HG03354 (cell line): ENCODE results near the gene REEP3.

Source experiments
- ATAC-seq: cut with Tn5 transposase; IDR thresholded peaks from one replicate; pipeline ENCODE4 v1.9.1; 2021; ENCODE audit warnings: mild to moderate bottlenecking; ENCODE audit not compliant: unreplicated experiment, poor library complexity, severe bottlenecking

Gene REEP3

DNA sequence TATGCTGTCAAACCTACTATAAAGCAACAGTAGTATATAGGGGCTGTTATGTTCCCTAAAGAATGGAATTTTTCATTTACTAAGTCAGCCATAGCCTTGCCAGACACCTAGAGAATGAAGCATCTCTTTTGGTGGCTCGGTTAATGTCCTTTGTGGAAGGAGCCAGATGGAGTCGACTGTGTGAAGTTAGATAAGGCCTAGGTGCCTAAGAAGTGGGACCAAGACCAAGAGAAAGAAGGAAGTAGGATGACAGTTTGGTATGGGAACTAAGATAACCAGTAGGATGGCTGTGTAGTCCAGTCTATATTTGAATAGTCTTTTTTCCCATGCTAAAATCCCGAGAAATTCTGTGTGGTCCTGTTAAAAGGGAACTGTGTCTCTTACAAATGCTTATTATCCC is 62.2 kb downstream of the REEP3 start:
- no peak for ATAC-seq

DNA sequence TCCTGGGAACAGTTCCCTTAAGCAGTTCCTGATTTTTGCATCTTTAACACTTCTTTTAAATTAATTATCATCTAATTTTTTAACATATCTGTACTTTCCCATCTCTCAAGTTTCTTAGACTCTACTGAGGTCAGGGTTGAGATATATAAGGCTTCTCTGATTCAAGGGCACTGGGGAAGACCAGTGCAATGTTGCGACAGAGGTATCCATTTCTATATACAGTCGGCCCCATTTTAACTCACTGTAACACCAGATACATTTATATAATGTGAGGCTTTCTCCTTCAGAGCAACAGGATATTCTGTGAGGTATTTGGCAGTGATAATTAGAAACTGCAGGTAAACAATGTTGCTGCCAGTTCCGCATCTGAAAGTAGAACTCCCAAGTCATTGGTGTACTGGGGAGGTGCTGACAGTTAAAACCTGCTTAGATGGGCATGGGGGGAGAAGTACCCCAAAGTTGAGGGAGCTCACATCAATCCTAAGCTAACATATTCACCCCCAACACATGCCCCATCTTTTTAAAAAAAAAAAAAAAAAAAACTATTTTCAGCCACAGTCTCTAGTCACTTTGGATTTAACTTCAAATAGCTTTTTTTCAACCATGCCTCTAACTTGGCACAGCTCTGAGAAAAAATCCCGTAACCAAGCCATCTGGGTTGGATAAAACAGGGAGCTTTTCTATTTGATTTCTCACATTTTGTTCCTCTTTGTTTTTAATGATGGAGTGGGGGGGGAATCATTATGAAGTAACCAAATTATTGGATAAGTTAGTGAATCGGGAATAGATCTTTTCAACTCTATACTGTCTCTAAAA is 62.9 kb downstream of the REEP3 start:
- no peak for ATAC-seq

DNA sequence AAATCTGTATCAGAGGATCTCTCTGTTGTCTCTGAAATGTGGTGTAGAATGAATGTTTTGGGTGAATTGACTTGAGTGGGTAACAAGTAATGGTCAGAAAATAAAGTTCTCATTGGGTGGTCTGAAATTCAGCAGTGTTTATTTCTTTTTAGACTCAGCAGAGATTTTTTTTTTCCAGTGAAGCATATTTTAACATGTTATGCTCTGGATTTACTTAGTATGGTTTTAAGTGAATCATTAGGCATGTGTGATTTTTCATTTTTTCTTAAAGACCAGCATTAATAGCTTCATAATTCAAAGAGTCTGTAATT is 63.5 kb downstream of the REEP3 start:
- no peak for ATAC-seq

- ATAC-seq: no peak
Measured at GRCh38 chr10:63585041-63585440, 63.8 kb downstream of the REEP3 start.

DNA sequence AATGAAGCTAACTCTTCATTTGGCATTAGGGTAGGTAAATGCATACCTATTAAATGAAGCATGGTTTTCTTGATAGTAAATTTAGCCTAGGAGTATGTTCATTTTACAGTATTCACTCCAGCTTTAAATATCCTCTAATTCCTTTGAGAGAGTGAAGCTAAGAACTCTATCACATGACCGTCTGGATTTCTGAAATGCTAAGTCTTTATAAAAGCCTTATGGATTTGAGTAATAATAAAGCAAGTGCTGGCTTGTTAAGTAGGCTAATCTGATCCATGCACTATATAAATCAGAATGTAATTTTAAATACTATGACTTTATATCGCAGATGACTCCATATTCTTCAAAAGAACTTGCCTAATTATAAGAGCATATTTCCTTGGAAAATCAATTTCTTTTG is 64.8 kb downstream of the REEP3 start:
- ATAC-seq: no peak

- no peak for ATAC-seq
Measured at GRCh38 chr10:63587191-63587590, 66.0 kb downstream of the REEP3 start.

DNA sequence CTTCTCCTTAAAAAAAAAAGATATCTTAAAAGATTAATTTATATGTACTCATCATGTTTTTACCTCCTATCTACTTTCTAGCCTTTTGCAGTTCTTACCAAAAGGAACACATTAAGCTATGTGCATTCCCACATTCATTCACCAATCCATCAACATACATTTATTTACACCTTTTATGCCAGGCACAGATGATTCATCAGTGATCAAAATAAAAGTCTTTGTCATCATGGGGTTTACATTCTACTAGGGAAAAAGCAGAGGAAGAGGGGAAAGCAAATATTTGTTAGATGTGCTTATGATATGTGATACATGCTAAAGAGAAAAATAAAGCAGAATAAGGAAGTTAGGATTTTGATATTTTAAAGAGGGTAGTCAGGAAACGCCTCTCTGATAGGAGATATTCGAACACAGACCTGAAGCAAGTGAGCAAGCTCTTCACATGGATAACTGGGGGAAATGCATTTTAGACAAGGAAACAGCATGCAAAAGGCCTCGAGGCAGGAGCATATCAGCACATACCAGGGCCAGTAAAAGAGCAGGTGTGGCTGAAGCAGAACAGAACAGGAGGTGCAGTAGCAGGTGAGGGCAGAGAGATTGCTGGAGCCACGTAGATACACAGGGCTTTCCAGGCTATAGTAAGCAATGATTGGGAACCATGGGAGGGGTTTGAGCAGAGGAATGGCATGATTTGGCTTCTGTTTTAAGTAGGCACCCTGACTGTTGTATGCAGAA is 67.4 kb downstream of the REEP3 start:
- ATAC-seq: no peak

DNA sequence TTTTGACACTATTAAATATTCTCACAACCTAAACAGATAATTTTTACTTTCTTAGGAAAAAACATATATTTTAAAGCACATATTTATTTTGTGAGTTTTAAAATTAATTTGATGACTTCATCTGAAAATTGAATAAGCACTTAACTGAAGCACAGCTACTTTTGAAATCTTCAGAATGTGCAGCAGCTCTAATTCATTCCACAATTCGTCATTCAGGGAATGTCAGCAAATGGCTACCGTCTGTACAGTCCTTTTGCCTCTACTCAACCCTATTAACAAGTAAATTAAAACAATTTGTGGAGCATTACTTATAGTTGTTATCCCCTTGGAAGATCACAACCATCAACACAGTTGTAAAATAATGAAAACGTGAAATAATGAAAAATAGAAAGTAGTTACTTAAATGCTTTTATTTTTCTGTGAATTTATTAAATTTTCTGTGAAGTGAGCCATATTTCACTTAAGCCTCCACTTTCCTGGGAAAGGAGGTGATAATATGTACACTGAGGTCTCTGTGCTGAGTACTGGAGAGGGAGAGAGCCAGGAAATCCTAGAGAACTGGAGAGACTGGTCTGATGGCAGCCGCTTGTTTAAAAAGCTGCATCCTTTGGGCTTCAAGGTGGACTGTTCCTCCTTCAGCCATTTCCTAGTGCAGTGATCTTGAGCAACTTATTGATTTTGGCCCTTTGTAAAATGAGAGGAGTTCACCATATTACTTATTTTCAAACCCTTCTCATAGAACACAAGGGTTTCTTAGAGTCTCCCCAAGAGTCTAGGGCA is 70.6 kb downstream of the REEP3 start:
- ATAC-seq: no peak

DNA sequence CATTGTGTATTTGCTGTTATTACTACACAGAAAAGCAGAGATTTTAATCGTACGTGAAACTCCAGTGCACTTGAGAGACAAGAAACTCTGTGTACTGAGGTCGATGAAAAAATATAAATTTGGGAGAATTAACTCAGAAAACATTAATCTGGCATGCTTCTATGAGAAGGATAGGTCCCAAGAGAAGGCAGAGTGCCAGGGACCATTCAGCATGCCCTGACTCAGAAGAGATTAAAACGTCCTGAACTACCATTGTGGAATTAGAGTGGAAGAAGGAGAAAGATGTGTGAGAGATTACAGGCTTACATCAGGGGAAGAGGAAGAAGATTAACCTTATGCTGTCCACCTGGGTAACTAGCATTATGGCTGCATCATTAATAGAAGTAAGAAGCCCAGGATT is 72.4 kb downstream of the REEP3 start:
- ATAC-seq: no peak

GRCh38 chr10:63595072-63595471 is 73.9 kb downstream of the REEP3 start:
- no peak for ATAC-seq

DNA sequence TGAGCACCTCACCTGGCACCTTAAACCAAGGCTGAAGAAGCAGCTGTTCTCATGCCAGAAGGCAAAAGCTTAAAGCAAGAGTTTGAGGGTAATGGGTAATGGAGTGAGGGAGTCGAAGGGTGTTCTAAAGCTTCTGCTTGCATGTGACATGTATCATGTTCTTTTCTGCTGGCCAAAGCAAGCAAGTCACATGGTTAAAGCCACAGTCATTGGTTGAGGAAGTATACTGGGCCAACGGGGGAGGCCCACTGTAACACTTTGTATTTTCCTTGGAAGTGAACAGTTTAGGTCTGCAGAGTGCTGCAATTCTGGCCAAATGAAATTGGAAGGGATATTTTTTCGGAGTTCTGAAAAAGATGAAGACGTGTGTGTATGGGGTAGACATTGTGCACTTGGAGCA is 75.7 kb downstream of the REEP3 start:
- no peak for ATAC-seq

GRCh38 chr10:63600540-63600939 is 79.3 kb downstream of the REEP3 start:
- ATAC-seq: no peak

GRCh38 chr10:63603709-63604445 is 82.7 kb downstream of the REEP3 start:
- ATAC-seq: peak; percentile 80

- ATAC-seq: no peak
Measured at GRCh38 chr10:63605197-63605967, 84.2 kb downstream of the REEP3 start.

GRCh38 chr10:63608511-63608910 is 87.3 kb downstream of the REEP3 start:
- no peak for ATAC-seq

DNA sequence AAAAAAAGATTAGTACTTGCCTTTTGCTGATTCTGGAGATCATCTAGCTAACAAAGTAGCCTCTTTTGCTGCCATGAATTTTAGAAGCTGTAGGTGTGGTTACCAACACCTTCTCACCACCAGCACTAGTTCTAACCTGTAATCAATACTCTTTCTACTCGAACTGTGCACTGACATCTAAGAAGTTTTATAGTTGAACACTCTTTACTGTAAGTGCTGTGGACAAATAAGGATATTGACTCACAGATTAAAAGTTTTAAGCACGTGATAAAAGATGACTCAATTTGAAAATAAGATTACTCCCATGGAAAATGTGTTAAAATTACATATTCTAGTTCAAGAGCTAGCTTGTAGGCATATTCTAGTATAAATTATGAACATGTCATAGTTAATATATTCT is 89.9 kb downstream of the REEP3 start:
- ATAC-seq: no peak

- no peak for ATAC-seq
Measured at GRCh38 chr10:63614371-63614891, 93.2 kb downstream of the REEP3 start.

DNA sequence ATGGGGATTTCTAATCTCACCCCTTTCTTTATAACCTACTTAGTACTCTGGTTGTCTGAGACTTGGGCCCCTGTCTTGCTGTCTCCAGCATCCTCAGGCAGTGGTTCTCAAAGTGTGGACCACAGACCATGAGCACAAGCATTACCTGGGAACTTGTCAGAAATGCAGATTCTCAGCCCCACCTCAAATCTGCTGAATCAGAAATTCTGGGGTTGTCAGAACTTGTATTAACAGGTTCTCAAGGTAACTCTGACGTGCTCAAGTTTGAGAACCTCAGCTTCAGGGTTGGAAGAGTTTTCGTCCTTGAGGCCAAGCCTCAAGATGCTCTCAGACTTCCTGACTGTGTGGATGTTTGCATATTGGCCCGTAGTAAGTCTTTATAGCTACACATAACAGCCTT is 97.4 kb downstream of the REEP3 start:
- no peak for ATAC-seq

GRCh38 chr10:63619426-63619825 is 98.2 kb downstream of the REEP3 start:
- no peak for ATAC-seq
